Urinary bladder (tissue), 4 donors: ENCODE data around the gene EFNB3. TPM values are rescaled to one million over a fixed set of nuclear protein-coding genes. Genes with fewer than 3 reads are reported as not detected.

Experiments
- DNase-seq: peaks from one replicate; pipeline ENCODE4 v3.0.0-alpha.2; 2015; ENCODE audit errors: extremely low spot score
- H3K27ac ChIP-seq: one replicate; pipeline ENCODE4 v1.5.1; 2013; ENCODE audit warnings: low read depth, mild to moderate bottlenecking, moderate library complexity
- H3K36me3 ChIP-seq: one replicate; pipeline ENCODE4 v1.6.1; 2013; ENCODE audit warnings: mild to moderate bottlenecking, moderate library complexity; ENCODE audit not compliant: insufficient read depth
- H3K4me1 ChIP-seq: one replicate; pipeline ENCODE4 v1.6.1; 2013; ENCODE audit warnings: mild to moderate bottlenecking, moderate library complexity; ENCODE audit not compliant: insufficient read depth
- H3K4me3 ChIP-seq: one replicate; pipeline ENCODE4 v1.5.1; 2013; ENCODE audit warnings: low read depth, low read length
- WGBS: extraction: QIAGEN DNeasy Blood & Tissue Kit; methylation state at CpG from one replicate; pipeline ENCODE4 v1.1.7; 2013; 5-methylcytosine and 5-hydroxymethylcytosine counted together
- polyA plus RNA-seq: library from polyadenylated mRNA; stranded (reverse); fragments of 200-250 nt; gene quantifications from one replicate; pipeline ENCODE4 v1.2.3, GENCODE V29; 2013
- total RNA-seq: library from RNA; depleted of rRNA; stranded (reverse); fragments of >200 nt; gene quantifications from one replicate; pipeline ENCODE4 v1.2.3, GENCODE V29; 2014
- donor health status: healthy with polysubstance abuse.
- donor health status: healthy.

Gene EFNB3
- total and polyA plus RNA-seq, 2 donors, result 0.86 to 3.3 TPM

- H3K36me3 ChIP-seq, result no peaks in the 10 kb centered on the region
- under 1% methylated on average over 30 of the region's 30 CpGs for WGBS
- peak; percentile 92 for DNase-seq
- H3K4me1 ChIP-seq, result no peaks in the 10 kb centered on the region
- H3K4me3 ChIP-seq, result peak within 1 kb of the TSS; percentile 81
- H3K27ac ChIP-seq, result peak within 1 kb of the TSS; percentile 77
Measured at GRCh38 chr17:7687072-7687907, 17.7 kb upstream of the EFNB3 start, which contains the start of gene TP53. Gene TP53, minus strand, starts transcription at chr17:7687490. Its CDS starts 10,896 bp downstream, at chr17:7676594.

GRCh38 chr17:7687908-7688807 is 16.8 kb upstream of the EFNB3 start, which contains the start of gene WRAP53:
Gene WRAP53, plus strand, starts transcription at chr17:7688477. Its CDS starts 172 bp downstream, at chr17:7688649.
- H3K4me3 ChIP-seq, result peak within 1 kb of the TSS; percentile 81
- DNase-seq, result peak; percentile 97
- under 1% methylated on average over 51 of the region's 51 CpGs for WGBS
- no peaks in the 10 kb centered on the region for H3K36me3 ChIP-seq
- no peaks in the 10 kb centered on the region for H3K4me1 ChIP-seq
- H3K27ac ChIP-seq, result peak within 1 kb of the TSS; percentile 77

- WGBS, result 9% methylated on average over 13 of the region's 13 CpGs
- no peak overlapping the region for H3K27ac ChIP-seq
- H3K36me3 ChIP-seq, result no peaks in the 10 kb centered on the region
- H3K4me1 ChIP-seq, result no peaks in the 10 kb centered on the region
- DNase-seq, result no peak
- H3K4me3 ChIP-seq, result peak overlapping the region; percentile 40
Measured at GRCh38 chr17:7688808-7689316, 16.1 kb upstream of the EFNB3 start.

- 95% methylated on average over 10 of the region's 10 CpGs for WGBS
- H3K4me1 ChIP-seq, result no peaks in the 10 kb centered on the region
- no peak overlapping the region for H3K4me3 ChIP-seq
- H3K27ac ChIP-seq, result no peak overlapping the region
- H3K36me3 ChIP-seq, result no peaks in the 10 kb centered on the region
- no peak for DNase-seq
Measured at GRCh38 chr17:7695586-7695985, 9.4 kb upstream of the EFNB3 start.

GRCh38 chr17:7697828-7698588 is 7.0 kb upstream of the EFNB3 start:
- Histone ChIP-seq H3K27ac (no peak overlapping the region), H3K36me3 (no peaks in the 10 kb centered on the region), H3K4me1 (no peaks in the 10 kb centered on the region), H3K4me3 (no peak overlapping the region)
- 98% methylated on average over 4 of the region's 4 CpGs for WGBS
- no peak for DNase-seq

GRCh38 chr17:7700510-7700909 is 4.5 kb upstream of the EFNB3 start:
- H3K4me1 ChIP-seq, result no peaks in the 10 kb centered on the region
- no peak overlapping the region for H3K4me3 ChIP-seq
- H3K36me3 ChIP-seq, result no peaks in the 10 kb centered on the region
- WGBS, result 97% methylated on average over 7 of the region's 7 CpGs
- no peak overlapping the region for H3K27ac ChIP-seq
- no peak for DNase-seq

GRCh38 chr17:7701681-7702080 is 3.3 kb upstream of the EFNB3 start:
- Histone ChIP-seq H3K36me3 (no peaks in the 10 kb centered on the region), H3K27ac (no peak overlapping the region), H3K4me3 (no peak overlapping the region), H3K4me1 (no peaks in the 10 kb centered on the region)
- 96% methylated on average over 14 of the region's 14 CpGs for WGBS
- no peak for DNase-seq

- DNase-seq, result no peak
- H3K4me3 ChIP-seq, result no peak overlapping the region
- WGBS, result 92% methylated on average over 13 of the region's 13 CpGs
- H3K4me1 ChIP-seq, result no peaks in the 10 kb centered on the region
- H3K27ac ChIP-seq, result no peak overlapping the region
- H3K36me3 ChIP-seq, result no peaks in the 10 kb centered on the region
Measured at GRCh38 chr17:7702776-7703175, 2.2 kb upstream of the EFNB3 start.

- H3K27ac ChIP-seq, result no peak overlapping the region
- DNase-seq, result no peak
- no peak overlapping the region for H3K4me3 ChIP-seq
- 31% methylated on average over 24 of the region's 24 CpGs for WGBS
- no peaks in the 10 kb centered on the region for H3K36me3 ChIP-seq
- no peaks in the 10 kb centered on the region for H3K4me1 ChIP-seq
Measured at GRCh38 chr17:7703584-7704479, 1.2 kb upstream of the EFNB3 start.

GRCh38 chr17:7705269-7706255 is 560 bp downstream of the EFNB3 start:
- 4% methylated on average over 50 of the region's 50 CpGs for WGBS

GRCh38 chr17:7706631-7707354 is 1.8 kb downstream of the EFNB3 start:
- H3K27ac ChIP-seq, result no peak overlapping the region
- H3K36me3 ChIP-seq, result no peaks in the 10 kb centered on the region
- WGBS, result 93% methylated on average over 3 of the region's 3 CpGs
- H3K4me1 ChIP-seq, result no peaks in the 10 kb centered on the region
- no peak overlapping the region for H3K4me3 ChIP-seq
- DNase-seq, result no peak

More at GRCh38 chr17:7705269-7706255, 560 bp downstream of the EFNB3 start:
- peak overlapping the region; percentile 21 for H3K4me3 ChIP-seq
- no peak overlapping the region for H3K27ac ChIP-seq
- H3K4me1 ChIP-seq, result no peaks in the 10 kb centered on the region
- DNase-seq, result no peak
- H3K36me3 ChIP-seq, result no peaks in the 10 kb centered on the region
